GM21367 (cell line): ENCODE data around the gene CCDC102B.

Experiments used
- ATAC-seq: cut with Tn5 transposase; IDR thresholded peaks from one replicate; pipeline ENCODE4 v1.9.1; 2021; ENCODE audit not compliant: unreplicated experiment

Gene CCDC102B

GRCh38 chr18:69071680-69072079 is 273.8 kb downstream of the CCDC102B start:
- ATAC-seq = no peak

- no peak for ATAC-seq
Observed at GRCh38 chr18:69081846-69082245, 284.0 kb downstream of the CCDC102B start.

GRCh38 chr18:69082499-69082898 is 284.6 kb downstream of the CCDC102B start:
- no peak for ATAC-seq

GRCh38 chr18:69085951-69086350 is 288.1 kb downstream of the CCDC102B start:
- ATAC-seq = no peak

GRCh38 chr18:69088973-69089372 is 291.1 kb downstream of the CCDC102B start:
- ATAC-seq = no peak

GRCh38 chr18:69097349-69097748 is 299.5 kb downstream of the CCDC102B start:
- no peak for ATAC-seq

- no peak for ATAC-seq
Observed at GRCh38 chr18:69102959-69103358, 305.1 kb downstream of the CCDC102B start.
